ENCODE data around the gene CGB7. TPM values are rescaled to one million over a fixed set of nuclear protein-coding genes. Genes with fewer than 3 reads are reported as not detected.

The CGB7 gene
- total and polyA plus RNA-seq, 2 experiments from 2014 or later, result 0.32 to 0.97 TPM

- TF ChIP-seq ZNF462 (CRISPR knock-in tag; IDR thresholded peaks at IDR 0.05), result no peak
- TF ChIP-seq REST (IDR thresholded peaks at IDR 0.05; ENCODE audit: unreplicated experiment), result no peak
- TF ChIP-seq JUNB (IDR thresholded peaks at IDR 0.05; ENCODE audit: unreplicated experiment), result no peak
- no peak for TF ChIP-seq POLR2AphosphoS5 (IDR thresholded peaks at IDR 0.05; ENCODE audit: low read depth)
- TF ChIP-seq CREB1 (CRISPR knock-in tag; IDR thresholded peaks at IDR 0.05; ENCODE audit: low read depth), result no peak
Measured at GRCh38 chr19:49061445-49061844, 3.9 kb upstream of the CGB7 start (continued).

- Mint-ChIP-seq H3K27me3 (ENCODE audit: insufficient read depth, low read depth, poor library complexity) (peaks cover 41% of the 10 kb centered on the region), H3K9me3 (no peaks in the 10 kb centered on the region; the same call in 2 of the 3 replicates), H3K4me1 (peaks cover 31% of the 10 kb centered on the region)
- TF ChIP-seq STAT1 (IDR thresholded peaks at IDR 0.05; ENCODE audit: unreplicated experiment) (no peak), ZNF331 (CRISPR knock-in tag; IDR thresholded peaks at IDR 0.05; ENCODE audit: low read depth) (no peak), JUNB (IDR thresholded peaks at IDR 0.05; ENCODE audit: unreplicated experiment) (no peak), ETS1 (IDR thresholded peaks at IDR 0.05) (no peak), CREB1 (CRISPR knock-in tag; IDR thresholded peaks at IDR 0.05; ENCODE audit: low read depth) (no peak)
Measured at GRCh38 chr19:49061000-49061399, 3.5 kb upstream of the CGB7 start.

More at GRCh38 chr19:49061000-49061399, 3.5 kb upstream of the CGB7 start:
- Histone ChIP-seq H3K4me3 (no peak overlapping the region), H4K20me1 (replicated peaks; ENCODE audit: insufficient read depth) (no peaks in the 10 kb centered on the region), H3K27ac (ENCODE audit: low read depth) (no peak overlapping the region), H3F3A (replicated peaks; ENCODE audit: low read depth) (no peaks in the 10 kb centered on the region), H3K4me2 (no peak overlapping the region), H2AFZ (no peak overlapping the region), H3K79me2 (replicated peaks; ENCODE audit: insufficient read depth) (no peaks in the 10 kb centered on the region), H3K4me1 (ENCODE audit: insufficient read depth) (peaks cover 31% of the 10 kb centered on the region), H3K9me2 (ENCODE audit: insufficient read depth) (no peaks in the 10 kb centered on the region), H3K27me3 (ENCODE audit: insufficient read depth) (peaks cover 60% of the 10 kb centered on the region), H3K36me3 (ENCODE audit: insufficient read depth) (no peaks in the 10 kb centered on the region)
- ATAC-seq, result no peak
- Mint-ChIP-seq H3K36me3 (ENCODE audit: low read depth) (no peaks in the 10 kb centered on the region), H3K4me3 (no peak overlapping the region), H3K27ac (no peak overlapping the region)
- DNase-seq (ENCODE audit: low spot score), result no peak

Measured in GM23338 (cell line).